HG03139 (cell line): ENCODE results near the gene GPR89A.
"Not testable (repeated sequence)": the region's sequence is repeated elsewhere in the genome, so short reads cannot be mapped to it uniquely, and the experiment has no call there.

ENCODE experiments used
- ATAC-seq: cut with Tn5 transposase; IDR thresholded peaks from one replicate; pipeline ENCODE4 v1.9.1; 2021; ENCODE audit not compliant: unreplicated experiment

The GPR89A gene

GRCh38 chr1:145607833-145608733 is at the start of gene GPR89A:
TSS of gene GPR89A (plus strand) at chr1:145607988. CDS start at chr1:145608134, 146 bp downstream.
- peak; percentile 96 for ATAC-seq

GRCh38 chr1:145586820-145587219 is 21.0 kb upstream of the GPR89A start:
- not testable (repeated sequence) for ATAC-seq

GRCh38 chr1:145590806-145591205 is 17.0 kb upstream of the GPR89A start:
- not testable (repeated sequence) for ATAC-seq

- ATAC-seq = not testable (repeated sequence)
Observed at GRCh38 chr1:145592347-145592746, 15.4 kb upstream of the GPR89A start.

- ATAC-seq = not testable (repeated sequence)
Observed at GRCh38 chr1:145595421-145595820, 12.4 kb upstream of the GPR89A start.

GRCh38 chr1:145596236-145596635 is 11.6 kb upstream of the GPR89A start:
- not testable (repeated sequence) for ATAC-seq

GRCh38 chr1:145599426-145599825 is 8.4 kb upstream of the GPR89A start:
- not testable (repeated sequence) for ATAC-seq

GRCh38 chr1:145601593-145601992 is 6.2 kb upstream of the GPR89A start:
- no peak for ATAC-seq

GRCh38 chr1:145606840-145607239 is 948 bp upstream of the GPR89A start:
- ATAC-seq = not testable (repeated sequence)

- ATAC-seq = not testable (repeated sequence)
Observed at GRCh38 chr1:145607289-145607688, 499 bp upstream of the GPR89A start.

GRCh38 chr1:145610744-145611143 is 3.0 kb downstream of the GPR89A start:
- ATAC-seq = not testable (repeated sequence)

- ATAC-seq = not testable (repeated sequence)
Observed at GRCh38 chr1:145620073-145620472, 12.3 kb downstream of the GPR89A start.

- ATAC-seq = not testable (repeated sequence)
Observed at GRCh38 chr1:145622177-145622576, 14.4 kb downstream of the GPR89A start.

- not testable (repeated sequence) for ATAC-seq
Observed at GRCh38 chr1:145636237-145636636, 28.4 kb downstream of the GPR89A start.

GRCh38 chr1:145641886-145642285 is 34.1 kb downstream of the GPR89A start:
- ATAC-seq = not testable (repeated sequence)

- ATAC-seq = not testable (repeated sequence)
Observed at GRCh38 chr1:145643990-145644389, 36.2 kb downstream of the GPR89A start.

- not testable (repeated sequence) for ATAC-seq
Observed at GRCh38 chr1:145656245-145656943, 48.6 kb downstream of the GPR89A start.

GRCh38 chr1:145662502-145662901 is 54.7 kb downstream of the GPR89A start:
- not testable (repeated sequence) for ATAC-seq

- ATAC-seq = not testable (repeated sequence)
Observed at GRCh38 chr1:145665015-145665414, 57.2 kb downstream of the GPR89A start.

- not testable (repeated sequence) for ATAC-seq
Observed at GRCh38 chr1:145670995-145671745, 63.4 kb downstream of the GPR89A start.

GRCh38 chr1:145673217-145673616 is 65.4 kb downstream of the GPR89A start:
- ATAC-seq = not testable (repeated sequence)
